Measurements from ENCODE around the gene PKIB.

GRCh38 chr6:122772724-122773415, 162.7 kb downstream of the PKIB start:
- TF ChIP-seq, protein P1, sequence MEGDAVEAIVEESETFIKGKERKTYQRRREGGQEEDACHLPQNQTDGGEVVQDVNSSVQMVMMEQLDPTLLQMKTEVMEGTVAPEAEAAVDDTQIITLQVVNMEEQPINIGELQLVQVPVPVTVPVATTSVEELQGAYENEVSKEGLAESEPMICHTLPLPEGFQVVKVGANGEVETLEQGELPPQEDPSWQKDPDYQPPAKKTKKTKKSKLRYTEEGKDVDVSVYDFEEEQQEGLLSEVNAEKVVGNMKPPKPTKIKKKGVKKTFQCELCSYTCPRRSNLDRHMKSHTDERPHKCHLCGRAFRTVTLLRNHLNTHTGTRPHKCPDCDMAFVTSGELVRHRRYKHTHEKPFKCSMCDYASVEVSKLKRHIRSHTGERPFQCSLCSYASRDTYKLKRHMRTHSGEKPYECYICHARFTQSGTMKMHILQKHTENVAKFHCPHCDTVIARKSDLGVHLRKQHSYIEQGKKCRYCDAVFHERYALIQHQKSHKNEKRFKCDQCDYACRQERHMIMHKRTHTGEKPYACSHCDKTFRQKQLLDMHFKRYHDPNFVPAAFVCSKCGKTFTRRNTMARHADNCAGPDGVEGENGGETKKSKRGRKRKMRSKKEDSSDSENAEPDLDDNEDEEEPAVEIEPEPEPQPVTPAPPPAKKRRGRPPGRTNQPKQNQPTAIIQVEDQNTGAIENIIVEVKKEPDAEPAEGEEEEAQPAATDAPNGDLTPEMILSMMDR (IDR thresholded peaks at IDR 0.05; ENCODE audit: insufficient read depth, low read depth, low read length) = no peak
- no peak for TF ChIP-seq EZH2 (IDR thresholded peaks at IDR 0.05; ENCODE audit: insufficient read depth, low read length)

Data from astrocyte (in vitro differentiated cells and primary cell).